GM12892 (cell line): ENCODE measurements around the gene TRABD2B.

ENCODE experiments used
- POLR2A ChIP-seq: IDR thresholded peaks from 2 replicates; pipeline ENCODE4 v1.6.1; 2011; ENCODE audit warnings: low read depth, low read length, control low read depth
- POLR2AphosphoS5 ChIP-seq: IDR thresholded peaks from 2 replicates; pipeline ENCODE4 v1.6.1; 2011; ENCODE audit warnings: low read depth, low read length, control low read depth
- TAF1 ChIP-seq: IDR thresholded peaks from 2 replicates; pipeline ENCODE4 v1.6.1; 2011; ENCODE audit warnings: low read depth, mild to moderate bottlenecking, control low read depth, low read length, borderline replicate concordance

- TF ChIP-seq POLR2A (no peak), POLR2AphosphoS5 (no peak), TAF1 (no peak)
Measured at GRCh38 chr1:48000883-48001282, 3.7 kb upstream of the TRABD2B start.
